GM12878 (cell line): ENCODE results near the gene PIGZ. TPM values are rescaled to one million over a fixed set of nuclear protein-coding genes. Genes with fewer than 3 reads are reported as not detected.

Source experiments
- ATAC-seq: fragments of 200-7000 bp; cut with Tn5 transposase; 3 replicates; pipeline ENCODE4 v1.9.1; 2020; ENCODE audit warnings: mild to moderate bottlenecking, moderate library complexity
- BruUV-seq: library from RNA; stranded (reverse); fragments of 400-500 nt; replicated peaks from 2 replicates; lab custom pipeline; 2021; lab: Mats Ljungman, UMichigan
- CTCF ChIA-PET: fragments of 300-600 bp; sonication (Branson Sonifier 250); formaldehyde crosslinking; extraction: SDS; loops from one replicate; lab custom pipeline; 2021; ENCODE audit warnings: inconsistent platforms; lab: Yijun Ruan, JAX
- POLR2A ChIA-PET: fragments of 350-600 bp; formaldehyde crosslinking; extraction: SDS; loops from one replicate; lab custom pipeline; 2021; ENCODE audit warnings: inconsistent platforms; lab: Charles Lee
- RAD21 ChIA-PET: fragments of 300-600 bp; sonication (Branson Sonifier 250); formaldehyde crosslinking; loops from one replicate; lab custom pipeline; 2023; ENCODE audit warnings: antibody characterized with exemption; ENCODE audit not compliant: unreplicated experiment; lab: Charles Lee
- SMC1A ChIA-PET: fragments of 300-600 bp; sonication (Branson Sonifier 250); formaldehyde crosslinking; loops from one replicate; lab custom pipeline; 2023; ENCODE audit not compliant: unreplicated experiment, uncharacterized antibody; lab: Charles Lee
- DNase-seq: peaks from one replicate; pipeline ENCODE4 v3.0.0-alpha.2; 2011; ENCODE audit warnings: low read depth, low spot score
- FAIRE-seq: peaks from 3 replicates; lab custom pipeline; 2011; peaks lifted over from hg19 to GRCh38; lab: Jason Lieb, UNC
- H2AFZ ChIP-seq: 2 replicates; pipeline ENCODE4 v1.6.0; 2011; ENCODE audit warnings: low read depth, low read length, control low read depth; ENCODE audit not compliant: control insufficient read depth
- H3K27ac ChIP-seq: 2 replicates; pipeline ENCODE4 v1.5.1; 2011; ENCODE audit warnings: control low read depth; ENCODE audit not compliant: control insufficient read depth, insufficient read depth
- H3K27me3 ChIP-seq, 2 experiments: replicated peaks in 1 of 2; 2 replicates each; pipeline versions ENCODE4 v1.6.0 to v1.6.1; 2011; ENCODE audit warnings: low read length in 1 of 2; ENCODE audit not compliant: control insufficient read depth in 2 of 2, insufficient read depth in 2 of 2
- H3K36me3 ChIP-seq, 2 experiments: 2 replicates each; pipeline ENCODE4 v1.5.1; 2011; ENCODE audit warnings: low read length in 1 of 2; ENCODE audit not compliant: control insufficient read depth in 2 of 2, insufficient read depth in 2 of 2
- H3K4me1 ChIP-seq: 2 replicates; pipeline ENCODE4 v1.6.1; 2011; ENCODE audit warnings: mild to moderate bottlenecking, low read length, moderate library complexity, mixed read lengths; ENCODE audit not compliant: control insufficient read depth, insufficient read depth
- H3K4me2 ChIP-seq: 2 replicates; pipeline ENCODE4 v1.6.0; 2011; ENCODE audit warnings: control low read depth; ENCODE audit not compliant: control insufficient read depth, insufficient read depth
- H3K4me3 ChIP-seq: fragments of 200-600 bp; sonication (generic); 2 replicates; pipeline ENCODE4 v1.5.1; 2016
- H3K79me2 ChIP-seq: 2 replicates; pipeline ENCODE4 v1.6.0; 2011; ENCODE audit warnings: low read length; ENCODE audit not compliant: control insufficient read depth, insufficient read depth
- H3K9ac ChIP-seq: 2 replicates; pipeline ENCODE4 v1.8.0; 2011; ENCODE audit warnings: low read length, control low read depth, mixed read lengths; ENCODE audit not compliant: control insufficient read depth, insufficient read depth
- H3K9me3 ChIP-seq: replicated peaks from 3 replicates; pipeline ENCODE4 v1.5.1; 2011; ENCODE audit warnings: mild to moderate bottlenecking, low read length; ENCODE audit not compliant: control insufficient read depth, insufficient read depth
- H4K20me1 ChIP-seq: 2 replicates; pipeline ENCODE4 v1.6.0; 2011; ENCODE audit not compliant: control insufficient read depth, insufficient read depth
- ATF2 ChIP-seq: IDR thresholded peaks from 2 replicates; pipeline ENCODE4 v1.6.1; 2012; ENCODE audit warnings: low read length, inconsistent platforms
- BCL3 ChIP-seq: IDR thresholded peaks from 2 replicates; pipeline ENCODE4 v1.6.1; 2011; ENCODE audit warnings: borderline replicate concordance, low read depth, mild to moderate bottlenecking, moderate library complexity, low read length; ENCODE audit not compliant: insufficient read depth, poor library complexity, severe bottlenecking
- CREM ChIP-seq: IDR thresholded peaks from 2 replicates; pipeline ENCODE4 v1.6.1; 2014; ENCODE audit warnings: antibody characterized with exemption, low read depth
- HDAC6 ChIP-seq: fragments of 200-600 bp; sonication (generic); IDR thresholded peaks from one replicate; pipeline ENCODE4 v1.8.0; 2017; ENCODE audit warnings: antibody characterized with exemption; ENCODE audit not compliant: unreplicated experiment
- IRF4 ChIP-seq: IDR thresholded peaks from 2 replicates; pipeline ENCODE4 v1.6.1; 2011; ENCODE audit warnings: low read depth, low read length
- NRF1 ChIP-seq: conservative IDR thresholded peaks from 2 replicates; pipeline ENCODE4 v1.6.1; 2011; ENCODE audit warnings: mild to moderate bottlenecking, low read depth, low read length, improper control_type of control experiment
- RAD51 ChIP-seq: fragments of 450-650 bp; IDR thresholded peaks from 2 replicates; pipeline ENCODE4 v1.6.1; 2016; ENCODE audit warnings: moderate library complexity, mild to moderate bottlenecking, inconsistent platforms
- RB1 ChIP-seq: fragments of 450-650 bp; formaldehyde crosslinking; IDR thresholded peaks from 2 replicates; pipeline ENCODE4 v1.6.1; 2017; ENCODE audit warnings: mild to moderate bottlenecking, borderline replicate concordance
- RELA ChIP-seq: fragments of 450-650 bp; IDR thresholded peaks from 2 replicates; pipeline ENCODE4 v1.8.0; 2014; ENCODE audit warnings: borderline replicate concordance; ENCODE audit not compliant: partially characterized antibody
- SMAD5 ChIP-seq: IDR thresholded peaks from 2 replicates; pipeline ENCODE4 v1.6.1; 2016; ENCODE audit warnings: antibody characterized with exemption, low read depth
- SPI1 ChIP-seq: IDR thresholded peaks from 2 replicates; pipeline ENCODE4 v1.6.1; 2011; ENCODE audit warnings: low read depth, mild to moderate bottlenecking, low read length, moderate library complexity, borderline replicate concordance; ENCODE audit not compliant: insufficient read depth
- TARDBP ChIP-seq: IDR thresholded peaks from 2 replicates; pipeline ENCODE4 v1.6.1; 2016; ENCODE audit warnings: borderline replicate concordance
- ZNF687 ChIP-seq: fragments of 450-650 bp; IDR thresholded peaks from 2 replicates; pipeline ENCODE4 v1.6.1; 2017; ENCODE audit warnings: mild to moderate bottlenecking, moderate library complexity
- WGBS: methylation state at CpG from one replicate; pipeline ENCODE4 v1.1.6; 2016; ENCODE audit warnings: low lambda C conversion rate; ENCODE audit not compliant: insufficient replicate concordance, insufficient coverage; ENCODE audit errors: missing lambda C conversion rate; 5-methylcytosine and 5-hydroxymethylcytosine counted together
- in situ Hi-C: fragments of 300-500 bp; cut with MboI; formaldehyde crosslinking; loops from 9 replicates; pipeline ENCODE4 v1.14.3; 2018; ENCODE audit warnings: mixed read lengths
- intact Hi-C: fragments of 100-400 bp; cut with micrococcal nuclease; formaldehyde crosslinking; loops from one replicate; pipeline ENCODE4 v1.14.2; 2022; ENCODE audit not compliant: unreplicated experiment
- polyA plus RNA-seq, 11 experiments: library from polyadenylated mRNA; depleted of rRNA in 4 of 11; unstranded in 6 of 11; stranded (reverse) in 5 of 11; fragments of >200 nt; fragmentation: Nextera tagmentation in 4 of 11; fragmentation: Illumina TruSeq in 1 of 11; extraction: Ambion mirVana in 4 of 11; extraction: Trizol in 1 of 11; gene quantifications; 1 replicate in 1 of 11; 2 replicates in 10 of 11; pipeline versions ENCODE4 v1.2.1 to v1.2.3, GENCODE V29; 2011 to 2016; ENCODE audit warnings: inconsistent platforms in 2 of 11, missing spikeins in 2 of 11, low read depth in 1 of 11
- total RNA-seq, 4 experiments: library from RNA; depleted of rRNA in 3 of 4; stranded (reverse); fragments of >200 nt in 3 of 4; fragmentation: Illumina TruSeq in 1 of 4; extraction: Trizol in 1 of 4; gene quantifications; 2 replicates each; pipeline versions ENCODE4 v1.2.1 to v1.2.3, GENCODE V29; 2013 to 2021
- TF ChIP-seq, protein P1 (sequence below): IDR thresholded peaks from 2 replicates; pipeline ENCODE4 v1.6.1; 2012; ENCODE audit warnings: low read depth, low read length, improper control_type of control experiment
- TF ChIP-seq, protein P2 (sequence below): IDR thresholded peaks from 2 replicates; pipeline ENCODE4 v1.6.1; 2012; ENCODE audit warnings: low read depth, low read length, improper control_type of control experiment

Gene PIGZ
- total and polyA plus RNA-seq, 10 of the 15 experiments (the other 5 are each of a cell fraction or from before 2014, with no cell fraction given), result 0.06 to 1.2 (median 0.64) TPM

DNA sequence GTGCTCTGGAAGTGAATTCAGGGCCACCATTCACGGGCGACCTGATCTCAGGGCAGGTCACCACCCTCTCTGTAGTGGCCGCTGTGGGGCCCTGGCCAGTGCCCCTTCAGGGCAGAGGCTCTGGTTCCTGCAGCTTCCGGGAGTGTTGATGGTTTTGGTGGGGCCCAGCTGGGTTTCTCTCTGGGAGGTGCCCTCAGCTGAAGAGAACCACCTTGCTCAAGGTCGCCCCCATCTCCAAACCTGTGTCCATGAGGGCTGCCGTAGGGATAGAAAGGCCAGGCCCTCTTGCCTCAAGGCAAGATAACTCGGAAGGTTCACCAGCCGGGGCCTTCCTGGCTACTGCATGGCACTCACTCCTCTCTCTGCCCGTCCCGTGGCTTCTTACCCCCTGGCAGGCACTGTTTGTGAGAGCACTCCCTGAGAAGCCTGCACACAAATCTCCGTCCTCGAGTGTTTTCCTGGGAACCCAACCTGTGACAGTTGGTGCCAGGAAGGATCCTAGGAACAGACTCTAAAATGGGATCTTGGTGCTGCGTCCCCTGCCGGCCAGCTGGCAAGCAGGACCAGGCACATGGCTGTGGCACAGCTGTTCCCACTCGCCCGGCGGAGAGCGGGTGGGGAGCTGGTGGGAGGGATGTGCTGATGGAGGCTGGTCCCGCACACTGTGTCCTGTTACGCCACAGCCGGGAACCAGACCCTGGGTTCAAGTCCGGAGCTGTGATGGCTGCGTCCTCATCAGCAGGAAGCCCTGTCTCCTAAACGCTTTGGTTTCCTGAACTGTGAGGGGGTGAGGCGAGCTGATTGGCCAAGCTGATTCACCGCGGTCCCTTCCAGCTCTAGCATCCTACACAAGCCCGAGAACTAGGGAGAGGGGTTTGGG is 23.2 kb upstream of the PIGZ start:
- in situ Hi-C loops (loop anchor here (25.0 kb wide), 1 partner anchor 520 kb away; no protein-coding TSS in a partner anchor), intact Hi-C loops (no loop called here)
- no peak for FAIRE-seq
- no TSS peak for BruUV-seq
- no peaks in the 10 kb centered on the region for H3K27me3 ChIP-seq
- no peak for DNase-seq
- 64% methylated on average over 28 of the region's 28 CpGs for WGBS
- RAD21 ChIA-PET, result no interaction called here
- H3K79me2 ChIP-seq, result no peaks in the 10 kb centered on the region
- no peaks in the 10 kb centered on the region for H4K20me1 ChIP-seq
- H3K4me1 ChIP-seq, result no peaks in the 10 kb centered on the region
- ATAC-seq, result no peak
- H2AFZ ChIP-seq, result no peak overlapping the region
- H3K9ac ChIP-seq, result no peak overlapping the region
- SMC1A ChIA-PET, result interaction anchor here (1.4 to 1.5 kb wide), 2 partner anchors 11 to 154 kb away, joined by 3 to 4 read pairs; no protein-coding TSS in a partner anchor
- H3K4me2 ChIP-seq, result no peak overlapping the region
- no peaks in the 10 kb centered on the region for H3K9me3 ChIP-seq
- POLR2A ChIA-PET, result interaction anchor here (0.5 kb wide), 1 partner anchor 44 kb away, joined by 3 read pairs; no protein-coding TSS in a partner anchor
- H3K27ac ChIP-seq, result no peak overlapping the region
- no peak overlapping the region for H3K4me3 ChIP-seq
- CTCF ChIA-PET, result no interaction called here
- TF ChIP-seq SPI1 (no peak), BCL3 (no peak), SMAD5 (no peak), IRF4 (no peak), CREM (no peak), RELA (no peak), ZNF687 (no peak), ATF2 (no peak), NRF1 (no peak), RB1 (no peak), RAD51 (no peak), TARDBP (no peak), HDAC6 (no peak)
- TF ChIP-seq, protein P1, sequence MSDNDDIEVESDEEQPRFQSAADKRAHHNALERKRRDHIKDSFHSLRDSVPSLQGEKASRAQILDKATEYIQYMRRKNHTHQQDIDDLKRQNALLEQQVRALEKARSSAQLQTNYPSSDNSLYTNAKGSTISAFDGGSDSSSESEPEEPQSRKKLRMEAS, result no peak
- TF ChIP-seq, protein P2, sequence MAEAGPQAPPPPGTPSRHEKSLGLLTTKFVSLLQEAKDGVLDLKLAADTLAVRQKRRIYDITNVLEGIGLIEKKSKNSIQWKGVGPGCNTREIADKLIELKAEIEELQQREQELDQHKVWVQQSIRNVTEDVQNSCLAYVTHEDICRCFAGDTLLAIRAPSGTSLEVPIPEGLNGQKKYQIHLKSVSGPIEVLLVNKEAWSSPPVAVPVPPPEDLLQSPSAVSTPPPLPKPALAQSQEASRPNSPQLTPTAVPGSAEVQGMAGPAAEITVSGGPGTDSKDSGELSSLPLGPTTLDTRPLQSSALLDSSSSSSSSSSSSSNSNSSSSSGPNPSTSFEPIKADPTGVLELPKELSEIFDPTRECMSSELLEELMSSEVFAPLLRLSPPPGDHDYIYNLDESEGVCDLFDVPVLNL, result no peak
- H3K36me3 ChIP-seq, result no peaks in the 10 kb centered on the region
